Gastroesophageal sphincter (tissue), 4 donors: ENCODE data around the gene BAHCC1. TPM values are rescaled to one million over a fixed set of nuclear protein-coding genes. Genes with fewer than 3 reads are reported as not detected.
"Not testable (repeated sequence)": the region's sequence is repeated elsewhere in the genome, so short reads cannot be mapped to it uniquely, and the experiment has no call there.

ENCODE experiments used
- ATAC-seq: fragments of 150-250 bp; one replicate; pipeline ENCODE4 v1.9.1; 2016; ENCODE audit warnings: mild to moderate bottlenecking, moderate library complexity
- H3K27ac ChIP-seq, 4 donors: fragments of 200-600 bp; sonication (generic) in 3 of 4; 1 replicate in 3 of 4; 2 replicates in 1 of 4; pipeline ENCODE4 v1.5.1; 2016 to 2019
- H3K27me3 ChIP-seq: fragments of 200-600 bp; sonication (generic); one replicate; pipeline ENCODE4 v1.5.1; 2019
- H3K36me3 ChIP-seq, 2 donors: fragments of 200-600 bp; sonication (generic); one replicate each; pipeline ENCODE4 v1.5.1; 2019; ENCODE audit warnings: control low read depth in 1 of 2
- H3K4me1 ChIP-seq, 3 donors: fragments of 200-600 bp; sonication (generic); 1 replicate in 2 of 3; 2 replicates in 1 of 3; pipeline ENCODE4 v1.5.1; 2016 to 2019; ENCODE audit warnings: control low read depth in 2 of 3
- H3K4me3 ChIP-seq, 2 donors: fragments of 200-600 bp; sonication (generic); one replicate each; pipeline ENCODE4 v1.5.1; 2019; ENCODE audit warnings: mild to moderate bottlenecking in 1 of 2, moderate library complexity in 1 of 2
- H3K9me3 ChIP-seq, 3 donors: fragments of 200-600 bp; sonication (generic); one replicate each; pipeline ENCODE4 v1.5.1; 2017 to 2019; ENCODE audit warnings: control low read depth in 2 of 3
- EP300 ChIP-seq: sonication (generic); formaldehyde crosslinking; IDR thresholded peaks from one replicate; pipeline ENCODE4 v1.6.1; 2017; ENCODE audit warnings: antibody characterized with exemption, mild to moderate bottlenecking
- POLR2A ChIP-seq, 2 donors: fragments of 450-650 bp; IDR thresholded peaks; one replicate each; pipeline ENCODE4 v1.6.1; 2017; ENCODE audit warnings: antibody characterized with exemption in 2 of 2, mild to moderate bottlenecking in 2 of 2, moderate library complexity in 1 of 2
- POLR2AphosphoS5 ChIP-seq: sonication (generic); formaldehyde crosslinking; IDR thresholded peaks from one replicate; pipeline ENCODE4 v1.6.1; 2017; ENCODE audit warnings: antibody characterized with exemption
- WGBS, 2 donors: methylation state at CpG; one replicate each; pipeline ENCODE4 v1.1.5; 2018; ENCODE audit warnings: low coverage in 1 of 2; 5-methylcytosine and 5-hydroxymethylcytosine counted together
- total RNA-seq, 4 donors: library from RNA; depleted of rRNA; stranded (reverse); fragments of >200 nt; gene quantifications; one replicate each; pipeline ENCODE4 v1.1.0, GENCODE V29; 2016
- TF ChIP-seq, protein P1 (sequence below), 4 experiments: fragments of 200-600 bp in 2 of 4; fragments of 450-650 bp in 2 of 4; sonication (generic) in 1 of 4; IDR thresholded peaks; one replicate each; pipeline ENCODE4 v1.5.1; 2017 to 2019; ENCODE audit warnings: antibody characterized with exemption in 4 of 4, mild to moderate bottlenecking in 2 of 4, moderate library complexity in 2 of 4

Gene BAHCC1
- total RNA-seq, 4 donors from 2014 or later, result 17.5 to 34.3 (median 19.5) TPM

DNA sequence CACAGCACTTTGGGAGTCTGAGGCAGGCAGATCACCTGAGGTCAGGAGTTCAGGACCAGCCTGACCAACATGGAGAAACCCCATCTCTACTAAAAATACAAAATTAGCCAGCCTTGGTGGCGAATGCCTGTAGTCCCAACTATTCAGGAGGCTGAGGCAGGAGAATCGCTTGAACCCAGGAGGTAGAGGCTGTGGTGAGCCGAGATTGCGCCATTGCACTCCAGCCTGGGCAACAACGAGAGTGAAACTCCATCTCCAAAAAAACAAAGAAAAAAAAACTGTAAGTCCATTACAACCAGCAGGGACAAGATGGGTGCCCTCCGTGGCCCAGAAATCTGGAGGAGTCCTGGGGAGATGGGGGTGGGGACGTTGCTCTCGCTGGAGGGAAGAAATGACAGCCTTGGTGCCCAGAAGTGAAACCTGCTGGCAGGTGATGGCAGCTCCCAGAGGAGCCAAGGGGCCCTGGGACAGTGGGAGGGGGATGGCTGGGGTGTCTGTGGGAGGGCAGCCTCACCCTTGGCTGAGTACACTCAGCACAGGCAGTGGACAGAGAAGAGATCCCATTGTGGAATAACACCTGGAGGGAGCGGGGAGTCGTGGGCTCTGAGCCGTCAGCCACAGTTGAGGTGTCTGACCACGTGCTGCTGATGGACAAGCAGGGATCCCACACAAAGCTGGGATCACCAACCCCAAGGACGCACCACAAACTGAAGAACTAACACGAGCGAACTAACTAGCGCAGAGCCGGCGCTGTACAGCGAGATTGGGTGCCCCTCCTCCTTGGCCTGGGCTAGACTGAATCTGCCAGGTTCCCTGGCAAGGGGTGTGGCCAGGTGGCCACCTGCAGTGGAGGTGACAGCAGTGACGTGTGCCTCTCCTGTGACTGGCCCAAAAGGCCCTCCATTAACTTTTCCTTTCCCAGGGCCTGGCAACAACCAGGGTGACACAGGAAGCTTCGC is 46.9 kb upstream of the BAHCC1 start:
- Histone ChIP-seq H3K36me3 (no peaks in the 10 kb centered on the region), H3K27ac (no peak overlapping the region), H3K9me3 (no peaks in the 10 kb centered on the region), H3K27me3 (no peaks in the 10 kb centered on the region), H3K4me3 (no peak overlapping the region), H3K4me1 (peaks cover 0 to 13% (median 3%) of the 10 kb centered on the region in 3 donors)
- ATAC-seq, result no peak
- TF ChIP-seq POLR2A (IDR thresholded peaks at IDR 0.05), result no peak
- TF ChIP-seq EP300, result no peak
- TF ChIP-seq, protein P1, sequence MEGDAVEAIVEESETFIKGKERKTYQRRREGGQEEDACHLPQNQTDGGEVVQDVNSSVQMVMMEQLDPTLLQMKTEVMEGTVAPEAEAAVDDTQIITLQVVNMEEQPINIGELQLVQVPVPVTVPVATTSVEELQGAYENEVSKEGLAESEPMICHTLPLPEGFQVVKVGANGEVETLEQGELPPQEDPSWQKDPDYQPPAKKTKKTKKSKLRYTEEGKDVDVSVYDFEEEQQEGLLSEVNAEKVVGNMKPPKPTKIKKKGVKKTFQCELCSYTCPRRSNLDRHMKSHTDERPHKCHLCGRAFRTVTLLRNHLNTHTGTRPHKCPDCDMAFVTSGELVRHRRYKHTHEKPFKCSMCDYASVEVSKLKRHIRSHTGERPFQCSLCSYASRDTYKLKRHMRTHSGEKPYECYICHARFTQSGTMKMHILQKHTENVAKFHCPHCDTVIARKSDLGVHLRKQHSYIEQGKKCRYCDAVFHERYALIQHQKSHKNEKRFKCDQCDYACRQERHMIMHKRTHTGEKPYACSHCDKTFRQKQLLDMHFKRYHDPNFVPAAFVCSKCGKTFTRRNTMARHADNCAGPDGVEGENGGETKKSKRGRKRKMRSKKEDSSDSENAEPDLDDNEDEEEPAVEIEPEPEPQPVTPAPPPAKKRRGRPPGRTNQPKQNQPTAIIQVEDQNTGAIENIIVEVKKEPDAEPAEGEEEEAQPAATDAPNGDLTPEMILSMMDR (IDR thresholded peaks at IDR 0.05), result no peak
- no peak for TF ChIP-seq POLR2AphosphoS5
- WGBS, 2 donors, result 91 to 95% methylated on average over 12 to 18 of the region's 21 CpGs

DNA sequence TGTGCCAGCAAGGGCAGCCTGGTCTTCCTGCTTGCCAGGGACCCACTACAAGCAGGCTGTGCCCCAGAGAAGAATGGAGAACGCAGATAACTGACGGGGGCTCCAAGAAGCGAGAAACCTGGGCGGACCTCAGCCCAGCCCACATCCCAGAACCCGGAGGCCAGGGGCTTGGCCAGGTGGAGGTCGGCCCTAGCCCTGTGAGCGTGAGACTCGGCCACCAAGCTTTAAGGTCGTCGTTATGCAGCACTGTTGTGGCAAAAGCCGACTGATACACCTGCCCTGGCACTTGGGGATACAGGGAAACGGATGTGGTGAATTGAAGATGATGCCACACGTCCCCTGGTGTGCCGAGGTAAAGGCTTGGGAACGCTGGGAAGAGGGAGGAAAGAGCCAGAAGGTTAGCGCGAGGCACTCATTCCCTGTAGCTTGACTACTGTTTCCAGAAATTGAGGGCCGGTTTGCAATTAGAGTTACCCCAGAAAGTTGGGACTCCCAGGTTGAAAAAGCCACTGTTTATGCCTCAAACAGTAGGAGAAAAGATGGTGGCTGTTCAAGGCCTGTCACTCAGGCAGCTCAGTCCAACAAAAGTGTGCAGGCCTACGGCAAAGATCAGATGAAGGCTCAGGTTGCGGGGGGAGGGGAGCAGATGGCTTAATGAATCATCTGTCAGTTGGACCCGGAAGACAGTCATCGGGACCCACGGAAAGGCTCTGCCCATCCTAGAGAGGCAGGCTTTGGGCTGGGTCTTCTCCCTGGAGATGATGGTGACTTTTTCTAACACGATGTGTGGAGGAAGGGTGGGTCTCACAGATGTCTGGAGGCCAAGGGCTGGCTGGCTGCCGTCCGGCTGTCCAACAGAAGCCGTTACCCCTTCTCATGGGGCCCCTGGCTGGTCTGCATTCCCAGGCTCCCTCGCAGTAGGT is 45.6 kb upstream of the BAHCC1 start:
- H3K9me3 ChIP-seq, result no peaks in the 10 kb centered on the region
- H3K4me3 ChIP-seq, result no peak overlapping the region
- H3K27ac ChIP-seq, result peak overlapping the region in 1 of 4 donors; percentile 31
- TF ChIP-seq POLR2A (IDR thresholded peaks at IDR 0.05), result no peak
- TF ChIP-seq, protein P1 (IDR thresholded peaks at IDR 0.05), result no peak
- TF ChIP-seq POLR2AphosphoS5, result no peak
- TF ChIP-seq EP300, result no peak
- no peaks in the 10 kb centered on the region for H3K27me3 ChIP-seq
- ATAC-seq, result no peak
- WGBS, 2 donors, result 91 to 98% methylated on average over 6 to 18 of the region's 28 CpGs
- H3K4me1 ChIP-seq, result peaks cover 0 to 13% (median 3%) of the 10 kb centered on the region in 3 donors
- H3K36me3 ChIP-seq, result no peaks in the 10 kb centered on the region

DNA sequence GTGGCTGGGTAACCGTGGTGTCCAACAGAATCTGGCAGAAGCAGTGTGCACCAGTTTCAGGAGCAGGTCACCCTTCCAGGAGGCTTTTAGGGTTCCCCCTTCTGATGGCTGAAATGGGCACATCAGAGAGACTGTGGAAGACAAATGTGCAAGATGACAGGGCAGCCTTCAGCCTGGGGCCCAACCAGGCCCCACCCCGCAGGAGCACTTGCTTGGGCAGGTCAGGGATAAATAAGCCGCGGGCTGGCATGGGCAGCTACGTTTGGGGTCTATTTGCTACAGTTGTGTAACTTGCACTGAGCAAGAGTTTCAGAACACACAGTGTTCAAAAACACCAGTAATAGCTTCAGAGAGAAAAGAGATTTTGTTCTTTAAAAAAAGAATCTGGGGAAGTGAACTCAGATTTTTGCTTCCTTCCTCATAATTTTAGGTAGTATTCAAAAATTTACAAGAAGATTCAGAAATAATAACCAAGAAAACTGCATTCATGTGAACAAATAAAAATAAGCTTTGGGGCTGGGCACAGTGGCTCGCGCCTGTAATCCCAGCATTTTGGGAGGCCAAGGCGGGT is 44.9 kb upstream of the BAHCC1 start:
- H3K9me3 ChIP-seq, result no peaks in the 10 kb centered on the region
- WGBS, 2 donors, result 77 to 81% methylated on average over 7 of the region's 8 CpGs
- peaks cover 0 to 13% (median 3%) of the 10 kb centered on the region in 3 donors for H3K4me1 ChIP-seq
- TF ChIP-seq, protein P1 (IDR thresholded peaks at IDR 0.05), result no peak
- TF ChIP-seq POLR2A (IDR thresholded peaks at IDR 0.05) (no peak), POLR2AphosphoS5 (no peak), EP300 (no peak)
- no peak for ATAC-seq
- H3K27ac ChIP-seq, result peak overlapping the region in 1 of 4 donors; percentile 31
- no peaks in the 10 kb centered on the region for H3K36me3 ChIP-seq
- no peaks in the 10 kb centered on the region for H3K27me3 ChIP-seq
- H3K4me3 ChIP-seq, result no peak overlapping the region

DNA sequence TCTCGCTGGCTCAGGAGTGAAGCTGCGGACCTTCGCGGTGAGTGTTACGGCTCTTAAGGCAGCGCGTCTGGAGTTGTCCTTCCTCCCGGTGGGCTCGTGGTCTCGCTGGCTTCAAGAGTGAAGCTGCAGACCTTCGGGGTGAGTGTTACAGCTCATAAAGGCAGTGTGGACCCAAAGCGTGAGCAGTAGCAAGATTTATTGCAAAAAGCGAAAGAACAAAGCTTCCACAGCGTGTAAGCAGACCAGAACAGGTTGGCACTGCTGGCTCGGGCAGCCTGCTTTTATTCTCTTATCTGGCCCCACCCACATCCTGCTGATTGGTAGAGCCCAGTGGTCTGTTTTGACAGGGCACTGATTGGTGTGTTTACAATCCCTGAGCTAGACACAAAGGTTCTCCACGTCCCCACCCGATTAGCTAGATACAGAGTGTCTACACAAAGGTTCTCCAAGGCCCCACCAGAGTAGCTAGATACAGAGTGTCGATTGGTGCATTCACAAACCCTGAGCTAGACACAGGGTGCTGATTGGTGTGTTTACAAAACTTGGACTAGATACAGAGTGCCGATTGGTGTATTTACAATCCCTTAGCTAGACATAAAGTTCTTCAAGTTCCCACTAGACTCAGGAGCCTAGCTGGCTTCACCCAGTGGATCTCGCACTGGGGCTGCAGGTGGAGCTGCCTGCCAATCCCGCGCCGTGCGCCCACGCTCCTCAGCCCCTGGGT is 43.8 kb upstream of the BAHCC1 start:
- H3K4me1 ChIP-seq, result peaks cover 0 to 11% (median 3%) of the 10 kb centered on the region in 3 donors
- WGBS, 2 donors, result 81 to 90% methylated on average over 2 to 14 of the region's 25 CpGs
- H3K9me3 ChIP-seq, H3K27me3 ChIP-seq, ATAC-seq, H3K36me3 ChIP-seq, H3K27ac ChIP-seq, H3K4me3 ChIP-seq: not testable (repeated sequence)

DNA sequence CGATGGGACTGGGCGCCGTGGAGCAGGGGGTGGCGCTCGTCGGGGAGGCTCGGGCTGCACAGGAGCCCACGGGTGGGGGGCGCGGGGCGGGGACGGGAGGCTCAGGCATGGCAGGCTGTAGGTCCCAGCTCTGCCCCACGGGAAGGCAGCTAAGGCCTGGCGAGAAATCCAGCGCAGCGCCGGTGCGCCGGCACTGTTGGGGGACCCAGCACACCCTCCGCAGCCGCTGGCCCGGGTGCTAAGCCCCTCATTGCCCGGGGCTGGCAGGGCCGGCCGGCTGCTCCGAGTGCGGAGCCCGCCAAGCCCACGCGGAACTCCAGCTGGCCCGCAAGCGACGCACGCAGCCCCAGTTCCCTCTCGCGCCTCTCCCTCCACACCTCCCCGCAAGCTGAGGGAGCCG is 43.2 kb upstream of the BAHCC1 start:
- H3K27me3 ChIP-seq, H3K4me3 ChIP-seq, H3K36me3 ChIP-seq, H3K27ac ChIP-seq, ATAC-seq, H3K9me3 ChIP-seq, H3K4me1 ChIP-seq: not testable (repeated sequence)
- no CpG with 5 or more reads among the region's 38 CpGs for WGBS, 2 donors
